GM18526 (cell line): ENCODE data around the gene DNASE1L1.
A peak's percentile ranks its signal among the peaks of the same experiment; 100 is the strongest.

ENCODE experiments used
- POLR2A ChIP-seq: IDR thresholded peaks from 3 replicates; pipeline ENCODE4 v1.6.1; 2011; ENCODE audit not compliant: insufficient read length; ENCODE audit errors: extremely low read depth

Gene DNASE1L1

DNA sequence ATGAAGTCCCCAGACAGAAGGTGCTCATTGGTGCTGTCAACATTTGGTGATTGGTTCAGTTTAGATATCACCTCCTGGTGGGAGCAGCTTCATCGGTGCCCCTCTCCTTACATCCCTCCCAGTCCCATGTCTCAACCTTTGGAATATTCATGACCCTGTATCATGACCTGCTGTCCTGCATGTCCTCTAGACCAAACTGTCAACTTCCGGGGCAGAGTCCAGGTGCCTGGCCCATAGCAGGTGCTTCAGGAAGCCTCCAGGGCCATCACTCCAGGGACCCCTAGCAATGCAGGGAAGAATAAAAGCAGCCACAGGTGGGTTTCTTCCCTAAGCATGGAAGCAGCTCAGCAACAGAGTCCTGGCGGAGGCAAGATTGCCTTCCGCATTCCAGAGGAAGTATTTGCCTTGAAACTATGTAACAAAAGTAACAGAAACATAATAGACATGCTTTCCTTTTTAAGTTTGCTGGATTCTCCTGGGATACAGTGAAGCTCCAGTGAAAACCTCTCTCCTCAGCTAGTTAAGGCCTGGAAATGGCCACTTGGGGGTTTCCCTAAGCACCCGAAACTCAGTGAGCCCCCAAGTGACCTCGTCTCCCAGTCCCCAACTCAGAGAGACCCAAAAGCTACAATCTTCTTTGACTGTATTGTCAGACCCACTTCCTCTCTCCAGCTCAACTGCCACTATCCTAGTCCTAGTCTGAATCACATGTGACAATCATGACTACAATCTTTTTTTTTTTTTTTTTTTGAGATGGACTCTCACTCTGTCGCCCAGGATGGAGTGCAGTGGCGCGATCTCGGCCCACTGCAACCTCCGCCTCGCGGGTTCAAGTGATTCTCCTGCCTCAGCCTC lies 18.1 kb upstream of the DNASE1L1 start:
- no peak for TF ChIP-seq POLR2A

DNA sequence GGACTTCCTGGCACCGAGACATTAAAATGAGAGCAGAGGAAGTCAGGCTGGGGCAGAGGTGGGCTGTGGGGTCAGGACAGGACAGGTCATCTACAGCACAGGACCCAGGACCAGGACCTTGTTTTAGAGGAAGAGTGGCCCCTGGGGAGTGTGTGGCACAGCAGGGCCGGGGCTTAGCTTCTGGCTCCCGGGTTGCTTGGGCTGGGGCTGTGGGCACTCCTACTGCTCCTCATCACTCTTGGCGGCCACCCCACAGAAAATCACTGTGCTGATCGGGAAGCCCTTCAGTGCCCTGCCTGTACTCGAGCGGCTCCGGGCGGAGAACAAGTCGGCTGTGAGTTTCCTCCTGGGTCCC lies 11.3 kb upstream of the DNASE1L1 start:
- no peak for TF ChIP-seq POLR2A

GRCh38 chrX:154419688-154420401 lies 10.8 kb upstream of the DNASE1L1 start:
- TF ChIP-seq POLR2A = no peak

DNA sequence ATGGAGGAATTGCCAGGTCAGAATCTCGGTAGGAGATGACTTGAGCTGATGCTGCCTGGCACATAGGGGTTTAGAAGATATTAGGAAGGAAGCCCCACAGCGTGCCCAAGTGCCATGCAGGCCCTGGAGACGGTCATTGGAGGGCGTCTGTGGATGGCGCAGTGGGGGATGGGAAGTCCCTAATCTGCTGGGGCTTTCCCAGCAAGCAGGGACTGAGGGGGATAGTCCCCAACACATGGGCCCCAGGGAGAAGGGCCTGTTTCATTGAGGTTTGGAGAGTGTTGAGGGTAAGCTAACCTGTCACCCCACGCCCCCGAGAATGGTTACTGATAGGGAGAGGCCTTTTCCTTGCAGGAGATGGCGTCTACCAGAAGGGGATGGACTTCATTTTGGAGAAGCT lies 10.1 kb upstream of the DNASE1L1 start:
- no peak for TF ChIP-seq POLR2A

DNA sequence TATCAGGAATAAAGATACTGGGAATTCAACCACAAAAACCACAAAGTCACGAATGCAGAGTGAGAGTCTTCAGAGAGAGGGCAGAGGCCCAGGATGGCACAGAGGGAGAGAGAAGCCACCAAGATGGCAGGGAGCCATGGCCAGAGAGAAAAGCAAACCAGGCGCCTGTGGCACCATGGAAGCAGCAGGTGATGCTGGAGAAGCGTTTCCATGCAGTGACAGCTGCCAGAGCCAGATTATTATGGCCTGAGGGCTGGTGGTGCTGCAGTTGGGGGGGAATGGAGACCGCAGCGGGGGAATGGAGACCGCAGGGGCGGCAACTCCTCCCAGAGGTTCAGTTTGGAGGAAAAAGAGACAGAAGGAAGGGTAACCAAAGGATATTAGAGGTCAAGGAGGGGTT lies 8.1 kb upstream of the DNASE1L1 start:
- no peak for TF ChIP-seq POLR2A

DNA sequence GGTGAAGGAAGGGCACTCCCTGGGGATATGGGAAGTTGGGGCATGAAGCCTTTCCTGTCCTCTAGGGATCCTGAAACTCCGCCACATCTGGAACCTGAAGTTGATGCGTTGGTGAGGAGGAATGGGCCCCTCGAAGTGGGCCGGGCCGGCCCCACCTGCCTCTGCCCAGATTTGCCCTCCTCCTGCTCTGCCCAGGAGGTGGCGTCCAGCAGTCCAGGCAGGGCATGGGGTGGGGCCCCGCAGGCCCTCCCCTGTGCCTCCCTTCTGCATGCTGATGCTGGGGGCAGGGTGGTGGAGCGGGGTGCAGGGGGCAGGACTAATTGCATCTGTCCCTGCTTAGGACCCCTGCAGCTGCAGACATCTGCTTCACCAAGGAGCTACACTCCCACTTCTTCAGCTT lies 4.1 kb upstream of the DNASE1L1 start:
- no peak for TF ChIP-seq POLR2A

DNA sequence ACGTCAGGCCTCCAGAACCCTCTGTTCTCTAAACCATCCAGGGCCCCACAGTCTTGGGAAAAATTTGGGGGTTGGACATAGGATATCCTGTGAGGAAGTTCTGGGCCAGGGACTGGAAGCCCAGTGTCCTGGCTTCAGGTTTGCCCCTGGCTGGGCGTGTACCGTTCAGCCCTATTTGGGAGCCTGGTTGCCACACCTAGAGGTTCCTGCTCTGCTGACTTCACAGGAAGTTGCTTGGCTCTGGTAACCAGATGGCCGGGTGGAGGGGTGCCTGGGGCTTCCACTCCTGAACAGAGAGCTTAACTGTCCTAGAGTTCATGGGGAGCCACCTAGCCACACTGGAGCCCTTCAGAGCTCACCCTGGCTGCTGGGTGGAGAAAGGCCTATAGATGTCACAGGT lies 3.4 kb upstream of the DNASE1L1 start:
- TF ChIP-seq POLR2A = no peak

DNA sequence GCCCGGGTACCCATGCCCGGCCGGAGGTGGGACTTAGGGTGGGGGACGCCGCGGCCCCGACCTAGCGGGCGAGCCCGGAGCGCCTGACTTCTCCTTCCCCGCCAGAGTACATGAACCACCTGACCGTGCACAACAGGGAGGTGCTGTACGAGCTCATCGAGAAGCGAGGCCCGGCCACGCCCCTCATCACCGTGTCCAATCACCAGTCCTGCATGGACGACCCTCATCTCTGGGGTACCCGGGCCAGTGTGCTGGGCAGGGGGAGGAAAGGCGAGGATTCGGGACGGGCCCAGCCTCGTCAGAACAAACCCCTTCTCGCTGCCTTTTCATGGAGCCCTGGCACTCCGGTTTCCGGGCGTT lies 2.9 kb upstream of the DNASE1L1 start:
- TF ChIP-seq POLR2A = peak; percentile 48

GRCh38 chrX:154408659-154409221 lies 314 bp downstream of the DNASE1L1 start:
- no peak for TF ChIP-seq POLR2A

DNA sequence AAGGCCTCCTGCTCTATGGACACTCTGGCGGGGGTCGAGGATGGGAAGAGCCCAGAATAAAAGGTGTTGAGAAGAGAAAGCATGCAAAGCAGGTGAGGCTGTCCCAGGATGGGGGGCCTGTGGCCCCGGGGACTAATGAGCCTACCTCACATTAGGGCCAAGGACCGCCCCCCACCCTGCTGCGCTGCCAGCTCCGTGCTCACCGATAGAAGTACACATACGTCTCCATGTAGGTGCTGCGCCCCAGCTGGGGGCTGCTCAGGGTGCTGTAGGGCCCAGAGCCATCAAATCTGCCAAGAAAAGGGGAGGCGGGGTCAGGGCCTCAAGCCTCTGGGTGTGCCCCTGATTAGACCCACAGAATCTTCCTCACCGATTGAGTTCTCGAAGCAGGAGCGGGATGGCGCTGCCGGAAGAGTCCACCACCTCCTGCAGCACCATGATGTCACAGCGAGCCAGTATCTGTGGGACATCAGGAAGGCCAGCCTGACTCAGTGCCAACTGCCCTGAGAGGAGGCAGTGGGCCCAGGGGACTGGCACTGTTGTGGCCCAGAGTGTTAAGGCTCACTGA lies 4.3 kb downstream of the DNASE1L1 start:
- TF ChIP-seq POLR2A = no peak

GRCh38 chrX:154403858-154404257 lies 5.2 kb downstream of the DNASE1L1 start:
- no peak for TF ChIP-seq POLR2A

DNA sequence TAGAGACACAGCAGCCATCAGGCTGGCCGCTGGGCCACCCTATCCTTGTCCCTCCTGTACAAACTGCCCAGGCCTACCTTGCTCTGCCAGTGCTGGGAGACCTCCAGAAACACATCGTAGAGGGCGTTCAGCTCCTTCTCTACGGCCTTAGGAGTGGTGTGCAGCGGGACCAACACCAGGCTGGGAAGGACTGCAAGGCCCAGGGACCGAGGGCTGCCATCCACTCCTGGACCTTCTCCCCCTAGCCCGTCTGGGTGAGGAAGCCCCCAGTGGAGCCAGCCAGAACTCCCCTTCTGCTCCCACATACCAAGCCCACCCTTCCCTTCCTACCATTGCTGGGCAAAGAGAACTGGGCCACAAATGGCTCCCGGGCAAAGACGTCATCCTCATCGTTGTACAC lies 5.9 kb downstream of the DNASE1L1 start:
- TF ChIP-seq POLR2A = no peak

DNA sequence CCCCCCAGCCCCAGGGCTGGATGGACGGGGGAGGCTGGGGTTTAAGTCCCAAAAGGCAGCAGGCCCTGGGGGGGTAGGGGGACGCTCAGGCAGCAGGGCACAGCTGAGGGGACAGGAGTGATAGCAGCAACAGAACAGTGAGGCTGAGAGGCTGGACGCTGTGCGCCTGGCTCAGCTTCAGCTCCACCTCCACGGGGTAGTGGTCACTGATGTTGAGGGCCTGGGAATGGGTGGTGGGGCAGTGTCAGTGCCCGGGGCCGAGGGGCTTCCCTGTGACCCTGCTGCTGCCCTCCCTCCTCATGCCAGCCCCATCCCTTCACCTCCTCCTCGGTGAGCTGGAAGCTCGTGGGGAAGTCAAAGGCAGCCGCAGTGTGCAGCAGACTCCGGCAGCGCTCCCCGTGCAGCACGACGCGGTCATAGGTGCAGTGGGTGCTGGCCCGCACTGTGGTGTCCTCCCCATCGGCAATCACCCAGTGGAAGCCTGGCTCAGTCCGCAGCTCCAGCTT lies 6.4 kb downstream of the DNASE1L1 start:
- no peak for TF ChIP-seq POLR2A

DNA sequence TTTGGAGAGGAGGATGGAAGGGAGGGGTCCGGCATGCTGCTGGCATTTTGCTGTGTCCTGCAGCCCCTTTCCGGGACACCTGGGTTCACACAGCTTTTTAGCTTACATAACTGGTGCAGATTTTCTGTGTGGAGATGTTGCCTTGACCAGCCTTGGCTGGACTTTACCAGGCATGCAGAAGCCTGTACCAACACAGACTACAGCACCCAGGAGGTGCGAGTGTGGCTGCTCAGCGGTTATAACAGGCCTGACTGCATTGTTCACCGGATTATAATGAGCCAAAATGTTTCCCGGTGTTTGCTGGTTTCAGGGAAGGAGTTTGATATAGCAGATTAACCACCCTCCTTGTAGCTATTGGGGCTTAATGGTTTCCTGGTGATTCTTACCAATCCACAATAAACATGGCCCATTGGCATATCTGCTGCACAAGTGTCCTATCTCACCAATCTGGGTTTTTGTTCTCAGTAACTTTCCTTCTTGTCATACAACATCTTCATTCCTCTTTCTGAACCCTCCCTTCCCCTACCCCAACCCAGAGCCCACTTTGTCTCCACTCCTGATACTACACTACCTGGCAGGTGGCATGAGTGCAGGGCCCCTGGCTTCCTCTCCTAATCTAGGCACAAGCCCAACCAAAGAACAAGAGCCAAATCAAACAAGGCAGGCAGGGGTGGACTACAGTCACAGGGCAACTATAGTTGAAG lies 7.0 kb downstream of the DNASE1L1 start:
- TF ChIP-seq POLR2A = no peak
